ENCODE results near the gene BCL7B.

- TF ChIP-seq, protein P1, sequence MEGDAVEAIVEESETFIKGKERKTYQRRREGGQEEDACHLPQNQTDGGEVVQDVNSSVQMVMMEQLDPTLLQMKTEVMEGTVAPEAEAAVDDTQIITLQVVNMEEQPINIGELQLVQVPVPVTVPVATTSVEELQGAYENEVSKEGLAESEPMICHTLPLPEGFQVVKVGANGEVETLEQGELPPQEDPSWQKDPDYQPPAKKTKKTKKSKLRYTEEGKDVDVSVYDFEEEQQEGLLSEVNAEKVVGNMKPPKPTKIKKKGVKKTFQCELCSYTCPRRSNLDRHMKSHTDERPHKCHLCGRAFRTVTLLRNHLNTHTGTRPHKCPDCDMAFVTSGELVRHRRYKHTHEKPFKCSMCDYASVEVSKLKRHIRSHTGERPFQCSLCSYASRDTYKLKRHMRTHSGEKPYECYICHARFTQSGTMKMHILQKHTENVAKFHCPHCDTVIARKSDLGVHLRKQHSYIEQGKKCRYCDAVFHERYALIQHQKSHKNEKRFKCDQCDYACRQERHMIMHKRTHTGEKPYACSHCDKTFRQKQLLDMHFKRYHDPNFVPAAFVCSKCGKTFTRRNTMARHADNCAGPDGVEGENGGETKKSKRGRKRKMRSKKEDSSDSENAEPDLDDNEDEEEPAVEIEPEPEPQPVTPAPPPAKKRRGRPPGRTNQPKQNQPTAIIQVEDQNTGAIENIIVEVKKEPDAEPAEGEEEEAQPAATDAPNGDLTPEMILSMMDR (conservative IDR thresholded peaks at IDR 0.05; ENCODE audit: low read depth, low read length), result no peak
- TF ChIP-seq MAZ (IDR thresholded peaks at IDR 0.05; ENCODE audit: borderline replicate concordance, low read depth, low read length), result no peak
- TF ChIP-seq POLR2A (IDR thresholded peaks at IDR 0.05; ENCODE audit: low read depth, low read length), result no peak
These were observed 52.6 kb downstream of the BCL7B start for GRCh38 chr7:73504920-73505319.
